ENCODE data around the gene COL18A1.

DNA sequence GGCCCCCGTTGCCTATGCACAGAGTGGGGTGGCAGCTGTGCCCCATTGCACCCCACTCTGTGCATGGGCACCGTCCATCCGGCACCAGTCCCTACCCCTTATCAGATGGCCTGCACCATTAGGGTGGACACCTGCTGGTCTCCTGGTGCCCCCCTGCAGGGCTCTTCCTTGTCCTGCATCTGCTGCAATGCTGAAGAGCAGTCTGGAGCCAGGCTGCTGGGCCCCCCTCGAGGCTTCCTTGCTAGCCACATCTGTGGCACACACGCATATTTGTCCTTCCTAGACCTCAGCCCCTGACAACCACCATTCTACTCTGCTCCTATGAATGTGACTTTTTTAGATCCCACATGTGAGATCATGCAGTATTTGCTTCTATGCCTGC, 56.4 kb downstream of the COL18A1 start:
- TF ChIP-seq TCF7L2 (IDR thresholded peaks at IDR 0.05; ENCODE audit: low read depth, low read length) = no peak
- TF ChIP-seq, protein P1, sequence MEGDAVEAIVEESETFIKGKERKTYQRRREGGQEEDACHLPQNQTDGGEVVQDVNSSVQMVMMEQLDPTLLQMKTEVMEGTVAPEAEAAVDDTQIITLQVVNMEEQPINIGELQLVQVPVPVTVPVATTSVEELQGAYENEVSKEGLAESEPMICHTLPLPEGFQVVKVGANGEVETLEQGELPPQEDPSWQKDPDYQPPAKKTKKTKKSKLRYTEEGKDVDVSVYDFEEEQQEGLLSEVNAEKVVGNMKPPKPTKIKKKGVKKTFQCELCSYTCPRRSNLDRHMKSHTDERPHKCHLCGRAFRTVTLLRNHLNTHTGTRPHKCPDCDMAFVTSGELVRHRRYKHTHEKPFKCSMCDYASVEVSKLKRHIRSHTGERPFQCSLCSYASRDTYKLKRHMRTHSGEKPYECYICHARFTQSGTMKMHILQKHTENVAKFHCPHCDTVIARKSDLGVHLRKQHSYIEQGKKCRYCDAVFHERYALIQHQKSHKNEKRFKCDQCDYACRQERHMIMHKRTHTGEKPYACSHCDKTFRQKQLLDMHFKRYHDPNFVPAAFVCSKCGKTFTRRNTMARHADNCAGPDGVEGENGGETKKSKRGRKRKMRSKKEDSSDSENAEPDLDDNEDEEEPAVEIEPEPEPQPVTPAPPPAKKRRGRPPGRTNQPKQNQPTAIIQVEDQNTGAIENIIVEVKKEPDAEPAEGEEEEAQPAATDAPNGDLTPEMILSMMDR (IDR thresholded peaks at IDR 0.05) = no peak

Measured in Panc1 (cell line).